ENCODE results near the gene RBMS3.

Gene RBMS3

DNA sequence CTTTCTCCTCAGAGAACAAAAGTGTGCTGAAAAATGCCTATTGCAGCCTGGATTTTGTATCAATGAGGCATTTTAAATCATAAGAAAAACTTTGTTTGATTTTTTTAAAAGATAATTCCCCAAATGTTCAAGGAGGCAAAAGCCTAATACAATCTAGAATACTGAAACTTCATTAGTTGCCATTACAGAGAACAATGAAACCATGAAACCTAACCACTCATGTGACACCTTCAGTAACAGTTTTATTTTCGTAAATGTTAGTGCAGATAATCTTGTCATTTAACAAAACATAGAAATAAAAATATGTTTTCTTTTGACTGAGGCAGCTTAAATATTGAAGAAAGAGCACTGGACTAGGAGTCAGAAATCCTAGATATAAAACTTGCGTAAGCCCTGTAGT is 655.9 kb downstream of the RBMS3 start:
- Histone ChIP-seq H3K4me3 (ENCODE audit: low read length) (no peak overlapping the region), H3K4me1 (ENCODE audit: control insufficient read depth, insufficient read depth, low read length) (no peaks in the 10 kb centered on the region), H3K27me3 (ENCODE audit: control insufficient read depth, insufficient read depth, low read length) (no peaks in the 10 kb centered on the region), H3K36me3 (ENCODE audit: control insufficient read depth, insufficient read depth, low read length) (no peaks in the 10 kb centered on the region), H3K9ac (ENCODE audit: low read length) (no peak overlapping the region), H3K9me3 (ENCODE audit: control insufficient read depth, low read length) (no peaks in the 10 kb centered on the region)

DNA sequence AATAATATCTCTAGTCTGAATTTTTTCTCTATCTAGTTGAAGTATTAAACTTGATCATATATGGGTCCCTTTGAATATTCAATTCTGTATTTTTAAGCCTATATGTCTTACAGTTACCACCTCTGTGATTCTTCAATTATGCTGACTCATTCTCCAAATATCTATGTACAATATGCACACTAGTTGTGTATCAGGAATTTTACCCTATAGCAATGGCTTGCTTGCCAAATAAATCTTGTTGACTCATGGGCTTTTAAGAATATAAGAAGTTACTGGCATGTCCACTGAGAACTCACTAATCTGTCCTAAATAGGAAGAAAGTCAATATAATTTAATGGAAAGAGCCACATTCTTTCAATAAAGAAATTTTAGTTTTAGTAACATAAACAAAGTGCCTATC is 656.3 kb downstream of the RBMS3 start:
- Histone ChIP-seq H3K4me1 (ENCODE audit: control insufficient read depth, insufficient read depth, low read length) (no peaks in the 10 kb centered on the region), H3K27me3 (ENCODE audit: control insufficient read depth, insufficient read depth, low read length) (no peaks in the 10 kb centered on the region), H3K9ac (ENCODE audit: low read length) (no peak overlapping the region), H3K36me3 (ENCODE audit: control insufficient read depth, insufficient read depth, low read length) (no peaks in the 10 kb centered on the region), H3K4me3 (ENCODE audit: low read length) (no peak overlapping the region), H3K9me3 (ENCODE audit: control insufficient read depth, low read length) (no peaks in the 10 kb centered on the region)

DNA sequence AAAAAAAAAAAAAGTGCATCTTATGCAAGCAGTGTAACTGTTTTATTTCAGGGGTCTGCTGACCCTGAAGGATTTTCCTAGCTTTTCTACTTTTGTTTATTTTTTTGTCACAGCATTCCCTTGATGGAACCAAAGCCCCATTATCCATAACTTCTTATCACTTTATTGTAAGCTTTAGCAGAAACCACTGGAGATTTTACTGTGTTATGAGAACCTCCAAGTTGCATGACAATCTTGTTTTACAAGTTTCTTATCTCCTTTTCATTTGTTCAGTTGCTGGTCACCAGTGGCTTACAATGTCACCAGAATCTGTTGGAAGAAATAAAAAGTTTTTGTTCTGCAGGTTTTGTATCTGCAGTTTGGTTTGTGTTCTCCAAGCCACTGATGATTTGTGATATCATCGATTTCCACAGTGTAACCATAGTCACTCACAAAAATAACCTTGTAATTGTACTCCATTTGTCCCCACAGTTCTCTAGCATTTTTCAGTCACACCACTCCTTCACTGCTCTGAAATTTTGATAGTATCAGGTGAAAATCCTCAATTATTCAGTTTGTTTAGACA is 660.0 kb downstream of the RBMS3 start:
- Histone ChIP-seq H3K9ac (ENCODE audit: low read length) (no peak overlapping the region), H3K27me3 (ENCODE audit: control insufficient read depth, insufficient read depth, low read length) (no peaks in the 10 kb centered on the region), H3K36me3 (ENCODE audit: control insufficient read depth, insufficient read depth, low read length) (no peaks in the 10 kb centered on the region), H3K4me3 (ENCODE audit: low read length) (no peak overlapping the region), H3K4me1 (ENCODE audit: control insufficient read depth, insufficient read depth, low read length) (no peaks in the 10 kb centered on the region), H3K9me3 (ENCODE audit: control insufficient read depth, low read length) (no peaks in the 10 kb centered on the region)

DNA sequence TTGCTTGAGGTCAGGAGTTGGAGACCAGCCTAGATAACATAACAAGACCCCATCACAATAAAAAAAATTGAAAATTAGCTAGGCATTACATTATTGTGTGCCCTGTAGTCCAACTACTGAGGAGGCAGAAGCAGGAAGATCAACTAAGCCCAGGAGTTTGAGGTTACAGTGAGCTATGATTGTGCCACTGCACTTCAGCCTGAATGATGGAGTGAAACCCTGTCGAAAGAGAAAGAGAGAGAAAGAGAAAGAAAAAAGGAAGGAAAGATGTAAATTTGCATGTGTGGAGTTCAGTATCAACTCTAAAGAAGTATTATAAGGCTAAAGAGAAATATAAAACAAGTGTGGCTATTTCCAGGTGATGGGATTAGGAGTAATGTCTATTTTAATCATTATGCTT is 661.4 kb downstream of the RBMS3 start:
- H3K4me1 ChIP-seq (ENCODE audit: control insufficient read depth, insufficient read depth, low read length): no peaks in the 10 kb centered on the region
- H3K9me3 ChIP-seq (ENCODE audit: control insufficient read depth, low read length): no peaks in the 10 kb centered on the region
- no peak overlapping the region for H3K9ac ChIP-seq (ENCODE audit: low read length)
- no peak overlapping the region for H3K4me3 ChIP-seq (ENCODE audit: low read length)
- H3K27me3 ChIP-seq (ENCODE audit: control insufficient read depth, insufficient read depth, low read length): no peaks in the 10 kb centered on the region
- H3K36me3 ChIP-seq (ENCODE audit: control insufficient read depth, insufficient read depth, low read length): no peaks in the 10 kb centered on the region

DNA sequence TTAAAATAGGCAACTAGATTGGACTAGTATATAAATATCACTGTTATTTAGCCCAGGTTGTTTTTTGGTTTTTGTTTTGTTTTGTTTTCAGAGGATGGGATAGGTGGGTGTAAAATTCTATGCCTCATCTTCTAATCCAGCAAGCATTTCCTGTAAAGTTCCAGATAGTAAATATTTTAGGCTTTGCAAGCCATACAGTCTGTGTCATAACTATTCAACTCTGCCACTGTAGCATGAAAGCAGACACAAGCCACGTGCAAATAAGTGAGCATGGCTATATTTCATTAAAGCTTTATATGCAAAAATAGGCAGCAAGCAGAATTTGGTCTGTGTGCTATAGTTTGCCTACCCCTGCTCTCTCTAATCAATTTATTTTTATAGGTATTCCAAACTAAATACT is 668.3 kb downstream of the RBMS3 start:
- Histone ChIP-seq H3K9me3 (ENCODE audit: control insufficient read depth, low read length) (no peaks in the 10 kb centered on the region), H3K4me3 (ENCODE audit: low read length) (no peak overlapping the region), H3K36me3 (ENCODE audit: control insufficient read depth, insufficient read depth, low read length) (no peaks in the 10 kb centered on the region), H3K4me1 (ENCODE audit: control insufficient read depth, insufficient read depth, low read length) (no peaks in the 10 kb centered on the region), H3K9ac (ENCODE audit: low read length) (no peak overlapping the region), H3K27me3 (ENCODE audit: control insufficient read depth, insufficient read depth, low read length) (no peaks in the 10 kb centered on the region)

DNA sequence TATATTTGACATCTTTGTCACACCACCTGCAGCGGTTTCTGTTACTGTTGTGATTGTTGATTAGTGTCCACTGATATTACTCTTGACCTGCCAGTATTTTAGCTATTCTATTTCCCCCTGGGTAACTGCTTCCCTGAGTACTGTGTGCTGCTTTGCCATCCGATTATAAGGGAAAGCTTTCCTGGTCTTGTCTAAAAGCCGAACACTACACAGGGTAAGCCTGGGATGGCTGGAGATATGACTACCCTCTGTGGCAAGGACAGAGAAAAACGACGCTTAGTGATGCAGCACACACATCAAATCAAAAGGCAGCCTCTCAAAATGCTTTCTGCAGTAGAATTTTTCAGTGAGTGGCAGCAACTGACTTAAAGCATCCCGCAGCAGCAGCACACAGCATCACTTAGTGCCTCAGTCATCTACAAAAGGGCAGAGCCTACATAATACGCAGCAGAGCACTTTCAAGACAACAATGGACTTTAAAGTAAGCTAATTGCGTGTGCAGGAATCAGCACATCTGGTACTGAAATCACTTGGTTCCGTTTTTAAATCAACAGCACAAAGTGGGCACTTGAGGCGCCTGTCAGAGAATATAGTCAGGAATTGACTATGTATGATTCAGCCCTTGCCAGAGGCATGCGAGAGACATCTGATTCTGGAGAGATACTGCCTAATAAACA is 669.2 kb downstream of the RBMS3 start:
- H3K9me3 ChIP-seq (ENCODE audit: control insufficient read depth, low read length): no peaks in the 10 kb centered on the region
- H3K27me3 ChIP-seq (ENCODE audit: control insufficient read depth, insufficient read depth, low read length): no peaks in the 10 kb centered on the region
- H3K36me3 ChIP-seq (ENCODE audit: control insufficient read depth, insufficient read depth, low read length): no peaks in the 10 kb centered on the region
- H3K4me3 ChIP-seq (ENCODE audit: low read length): no peak overlapping the region
- no peaks in the 10 kb centered on the region for H3K4me1 ChIP-seq (ENCODE audit: control insufficient read depth, insufficient read depth, low read length)
- no peak overlapping the region for H3K9ac ChIP-seq (ENCODE audit: low read length)

DNA sequence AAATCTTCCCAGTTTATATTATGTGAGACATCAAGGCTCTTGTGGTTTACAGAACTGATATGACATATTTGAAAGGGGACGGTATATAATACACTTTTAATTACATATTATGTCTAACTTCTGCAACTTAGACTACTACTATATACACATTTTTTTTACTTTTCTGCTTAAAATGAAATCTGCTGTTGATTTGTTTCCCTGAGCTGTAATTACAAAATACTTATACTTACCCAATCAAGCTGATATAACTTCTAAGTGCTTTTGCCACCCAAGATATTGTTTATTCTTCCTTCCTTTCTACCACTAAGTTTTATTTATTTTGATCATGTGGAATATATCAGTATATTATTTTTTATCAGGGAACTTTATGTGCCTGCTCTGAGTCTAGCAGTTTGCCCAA is 671.6 kb downstream of the RBMS3 start:
- no peaks in the 10 kb centered on the region for H3K4me1 ChIP-seq (ENCODE audit: control insufficient read depth, insufficient read depth, low read length)
- no peaks in the 10 kb centered on the region for H3K36me3 ChIP-seq (ENCODE audit: control insufficient read depth, insufficient read depth, low read length)
- H3K9me3 ChIP-seq (ENCODE audit: control insufficient read depth, low read length): no peaks in the 10 kb centered on the region
- no peak overlapping the region for H3K4me3 ChIP-seq (ENCODE audit: low read length)
- H3K27me3 ChIP-seq (ENCODE audit: control insufficient read depth, insufficient read depth, low read length): no peaks in the 10 kb centered on the region
- no peak overlapping the region for H3K9ac ChIP-seq (ENCODE audit: low read length)

DNA sequence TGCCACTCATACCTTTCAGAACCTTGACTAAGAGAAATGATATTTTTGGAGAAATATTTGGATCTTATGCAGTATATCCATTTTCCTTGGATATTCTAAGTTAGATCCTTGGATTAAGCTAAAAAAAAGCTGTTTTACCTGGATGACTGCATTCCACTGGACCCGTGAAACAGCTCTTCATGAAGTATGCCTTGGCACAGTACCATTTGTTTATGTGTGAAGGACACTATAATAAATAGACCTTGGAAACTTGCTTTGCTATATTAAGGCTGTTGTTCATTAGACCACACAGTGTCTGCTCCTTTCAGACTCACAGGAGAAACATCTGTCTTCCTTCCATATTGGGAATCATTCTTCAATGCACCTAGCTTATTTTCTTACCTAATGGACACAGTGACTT is 674.5 kb downstream of the RBMS3 start:
- Histone ChIP-seq H3K9ac (ENCODE audit: low read length) (no peak overlapping the region), H3K9me3 (ENCODE audit: control insufficient read depth, low read length) (no peaks in the 10 kb centered on the region), H3K4me1 (ENCODE audit: control insufficient read depth, insufficient read depth, low read length) (no peaks in the 10 kb centered on the region), H3K36me3 (ENCODE audit: control insufficient read depth, insufficient read depth, low read length) (no peaks in the 10 kb centered on the region), H3K27me3 (ENCODE audit: control insufficient read depth, insufficient read depth, low read length) (no peaks in the 10 kb centered on the region), H3K4me3 (ENCODE audit: low read length) (no peak overlapping the region)

DNA sequence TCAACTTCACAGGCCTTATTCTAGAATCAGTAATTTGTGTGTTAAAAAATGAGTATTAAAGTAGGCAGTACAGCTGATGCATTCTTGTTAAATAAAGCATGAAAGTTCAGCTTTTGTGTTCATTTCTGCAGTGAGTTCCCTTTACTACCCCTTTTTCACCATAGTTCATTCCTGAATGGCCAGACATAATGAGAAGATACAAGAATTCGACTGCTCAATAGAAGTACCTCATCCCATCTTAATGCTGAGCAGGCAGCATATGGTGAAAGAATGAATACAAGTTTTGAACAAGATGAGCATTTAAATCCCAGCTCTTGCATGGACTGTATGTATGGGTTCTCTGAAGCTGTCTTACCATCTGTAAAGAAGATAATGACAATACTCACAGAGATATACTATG is 677.9 kb downstream of the RBMS3 start:
- Histone ChIP-seq H3K9me3 (ENCODE audit: control insufficient read depth, low read length) (no peaks in the 10 kb centered on the region), H3K4me1 (ENCODE audit: control insufficient read depth, insufficient read depth, low read length) (no peaks in the 10 kb centered on the region), H3K36me3 (ENCODE audit: control insufficient read depth, insufficient read depth, low read length) (no peaks in the 10 kb centered on the region), H3K9ac (ENCODE audit: low read length) (no peak overlapping the region), H3K4me3 (ENCODE audit: low read length) (no peak overlapping the region), H3K27me3 (ENCODE audit: control insufficient read depth, insufficient read depth, low read length) (no peaks in the 10 kb centered on the region)

DNA sequence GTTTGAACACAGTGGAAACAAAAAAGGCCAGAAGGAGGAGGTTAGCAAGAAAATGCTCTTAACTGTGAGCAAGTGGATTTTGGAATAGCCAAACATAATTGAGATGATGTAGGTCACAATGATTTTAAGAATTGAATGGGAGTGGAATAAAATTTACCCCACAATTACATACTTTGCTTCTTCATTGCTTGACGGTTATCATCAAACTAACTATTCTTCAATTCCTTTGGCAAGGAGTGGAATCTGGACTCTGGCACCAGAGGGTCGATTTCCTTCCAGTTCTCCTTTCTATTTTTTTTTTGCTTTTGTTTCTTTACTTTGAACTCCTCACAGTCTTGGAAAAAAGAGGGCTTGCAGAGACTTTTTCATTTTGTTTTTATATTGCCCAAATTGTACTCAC is 691.0 kb downstream of the RBMS3 start:
- Histone ChIP-seq H3K9ac (ENCODE audit: low read length) (no peak overlapping the region), H3K27me3 (ENCODE audit: control insufficient read depth, insufficient read depth, low read length) (no peaks in the 10 kb centered on the region), H3K4me1 (ENCODE audit: control insufficient read depth, insufficient read depth, low read length) (no peaks in the 10 kb centered on the region), H3K36me3 (ENCODE audit: control insufficient read depth, insufficient read depth, low read length) (no peaks in the 10 kb centered on the region), H3K4me3 (ENCODE audit: low read length) (no peak overlapping the region), H3K9me3 (ENCODE audit: control insufficient read depth, low read length) (no peaks in the 10 kb centered on the region)

DNA sequence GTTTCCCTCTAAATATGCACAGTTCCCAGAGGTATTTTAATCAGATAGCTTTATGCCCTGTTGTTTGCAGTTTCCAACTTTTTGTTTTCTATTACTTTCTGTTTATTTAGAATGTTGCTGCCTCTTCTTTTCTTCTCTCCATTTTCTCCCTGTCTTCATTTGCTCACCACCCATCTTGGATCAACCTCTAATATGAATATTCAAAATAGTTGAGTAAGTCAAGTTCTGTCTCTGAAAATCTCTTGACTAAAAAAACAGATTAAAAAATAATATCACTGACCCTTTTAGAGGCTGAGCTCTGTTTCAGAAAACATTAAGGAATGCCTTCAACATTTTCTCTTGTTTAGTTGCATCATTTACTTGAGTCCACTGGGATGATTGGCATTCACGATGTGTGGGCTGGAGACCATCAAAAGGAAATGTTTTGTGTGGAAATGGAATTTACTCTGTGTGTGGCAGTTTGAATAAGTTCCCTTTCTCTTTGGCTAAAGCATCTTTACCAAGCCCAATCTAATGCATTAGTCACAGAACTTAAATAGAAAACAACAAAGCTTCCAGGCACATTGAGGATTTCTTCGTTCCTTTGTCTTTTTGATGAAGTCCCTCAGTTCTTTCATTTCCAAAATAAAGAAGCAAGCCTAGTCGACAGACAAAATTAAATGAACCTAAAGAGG is 691.6 kb downstream of the RBMS3 start:
- H3K4me3 ChIP-seq (ENCODE audit: low read length): no peak overlapping the region
- no peak overlapping the region for H3K9ac ChIP-seq (ENCODE audit: low read length)

DNA sequence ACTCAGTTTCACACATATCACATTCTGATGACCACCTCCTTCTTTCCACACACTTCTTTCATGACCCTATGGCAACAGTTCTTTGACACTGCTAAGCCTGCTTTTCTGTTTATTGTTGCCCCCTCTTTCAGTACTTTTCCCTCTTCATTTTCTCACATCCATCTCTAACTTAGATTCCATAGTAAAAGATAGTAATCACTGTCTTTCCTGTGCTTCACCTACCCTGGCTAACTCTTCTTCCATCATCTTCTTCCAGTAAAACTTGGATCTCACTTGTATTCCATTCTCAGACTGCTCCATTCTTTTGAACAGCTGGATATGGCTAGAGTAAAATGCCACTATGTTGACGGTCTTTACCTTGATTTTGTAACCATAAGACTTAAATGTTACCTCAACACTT is 692.9 kb downstream of the RBMS3 start:
- Histone ChIP-seq H3K4me3 (ENCODE audit: low read length) (no peak overlapping the region), H3K9me3 (ENCODE audit: control insufficient read depth, low read length) (no peaks in the 10 kb centered on the region), H3K36me3 (ENCODE audit: control insufficient read depth, insufficient read depth, low read length) (no peaks in the 10 kb centered on the region), H3K9ac (ENCODE audit: low read length) (no peak overlapping the region), H3K27me3 (ENCODE audit: control insufficient read depth, insufficient read depth, low read length) (no peaks in the 10 kb centered on the region), H3K4me1 (ENCODE audit: control insufficient read depth, insufficient read depth, low read length) (no peaks in the 10 kb centered on the region)

More for the DNA sequence above, 691.6 kb downstream of the RBMS3 start:
- Histone ChIP-seq H3K4me1 (ENCODE audit: control insufficient read depth, insufficient read depth, low read length) (no peaks in the 10 kb centered on the region), H3K36me3 (ENCODE audit: control insufficient read depth, insufficient read depth, low read length) (no peaks in the 10 kb centered on the region), H3K27me3 (ENCODE audit: control insufficient read depth, insufficient read depth, low read length) (no peaks in the 10 kb centered on the region), H3K9me3 (ENCODE audit: control insufficient read depth, low read length) (no peaks in the 10 kb centered on the region)

All from mucosa of stomach (tissue), 1 donor.